HuH-7 (cell line): ENCODE results near the gene POLR2E.

Experiments used
- DNase-seq: peaks from one replicate; pipeline ENCODE4 v3.0.0; 2011; ENCODE audit warnings: low spot score

Gene POLR2E

GRCh38 chr19:1093811-1094553 is 1.2 kb downstream of the POLR2E start:
- no peak for DNase-seq

GRCh38 chr19:1093330-1093729 is 1.8 kb downstream of the POLR2E start:
- no peak for DNase-seq

GRCh38 chr19:1091544-1092175 is 3.5 kb downstream of the POLR2E start:
- DNase-seq = no peak

GRCh38 chr19:1090731-1091543 is 4.2 kb downstream of the POLR2E start:
- DNase-seq = no peak

- no peak for DNase-seq
These were observed 5.3 kb downstream of the POLR2E start for GRCh38 chr19:1089891-1090290.

- no peak for DNase-seq
These were observed 5.9 kb downstream of the POLR2E start for GRCh38 chr19:1089126-1089771.

GRCh38 chr19:1088416-1089010 is 6.7 kb downstream of the POLR2E start:
- DNase-seq = no peak

GRCh38 chr19:1087813-1088415 is 7.3 kb downstream of the POLR2E start:
- DNase-seq = no peak

- DNase-seq = no peak
These were observed 8.6 kb downstream of the POLR2E start for GRCh38 chr19:1086613-1087012.

- no peak for DNase-seq
These were observed 9.3 kb downstream of the POLR2E start for GRCh38 chr19:1085676-1086442.

- no peak for DNase-seq
These were observed 10.0 kb downstream of the POLR2E start for GRCh38 chr19:1085053-1085658.

- no peak for DNase-seq
These were observed 10.9 kb downstream of the POLR2E start for GRCh38 chr19:1084024-1084868.

- no peak for DNase-seq
These were observed 12.0 kb downstream of the POLR2E start for GRCh38 chr19:1082928-1083816.

GRCh38 chr19:1082165-1082927 is 12.8 kb downstream of the POLR2E start:
- peak; percentile 84 for DNase-seq

GRCh38 chr19:1081301-1082164 is 13.6 kb downstream of the POLR2E start:
- DNase-seq = no peak

GRCh38 chr19:1080360-1081161 is 14.6 kb downstream of the POLR2E start:
- DNase-seq = no peak
